ENCODE results near the gene NXPH1.

Gene NXPH1

GRCh38 chr7:8443576-8444467 is 10.4 kb downstream of the NXPH1 start:
- DNase-seq (ENCODE audit: insufficient read length, low spot score), result no peak
- no peak for FAIRE-seq
- no peak for TF ChIP-seq POLR2A (IDR thresholded peaks at IDR 0.05; ENCODE audit: low read depth, low read length)

- no peak for TF ChIP-seq POLR2A (IDR thresholded peaks at IDR 0.05; ENCODE audit: low read depth, low read length)
- DNase-seq (ENCODE audit: insufficient read length, low spot score), result no peak
- no peak for FAIRE-seq
Measured at GRCh38 chr7:8444468-8444769, 11.0 kb downstream of the NXPH1 start.

- DNase-seq (ENCODE audit: insufficient read length, low spot score) (no peak), FAIRE-seq (no peak)
- TF ChIP-seq POLR2A (IDR thresholded peaks at IDR 0.05; ENCODE audit: low read depth, low read length), result no peak
Measured at GRCh38 chr7:8453535-8453934, 20.1 kb downstream of the NXPH1 start.

- FAIRE-seq, result no peak
- no peak for DNase-seq (ENCODE audit: insufficient read length, low spot score)
Measured at GRCh38 chr7:8455426-8455825, 22.0 kb downstream of the NXPH1 start.

GRCh38 chr7:8462309-8462708 is 28.9 kb downstream of the NXPH1 start:
- TF ChIP-seq POLR2A (IDR thresholded peaks at IDR 0.05; ENCODE audit: low read depth, low read length), result no peak
- no peak for DNase-seq (ENCODE audit: insufficient read length, low spot score)
- FAIRE-seq, result no peak

More at GRCh38 chr7:8455426-8455825, 22.0 kb downstream of the NXPH1 start:
- no peak for TF ChIP-seq POLR2A (IDR thresholded peaks at IDR 0.05; ENCODE audit: low read depth, low read length)

GRCh38 chr7:8465338-8465737 is 31.9 kb downstream of the NXPH1 start:
- FAIRE-seq (no peak), DNase-seq (ENCODE audit: insufficient read length, low spot score) (no peak)
- no peak for TF ChIP-seq POLR2A (IDR thresholded peaks at IDR 0.05; ENCODE audit: low read depth, low read length)

- DNase-seq (ENCODE audit: insufficient read length, low spot score), result no peak
Measured at GRCh38 chr7:8480527-8480926, 47.1 kb downstream of the NXPH1 start.

GRCh38 chr7:8481096-8481495 is 47.7 kb downstream of the NXPH1 start:
- FAIRE-seq, result no peak
- no peak for TF ChIP-seq POLR2A (IDR thresholded peaks at IDR 0.05; ENCODE audit: low read depth, low read length)
- no peak for DNase-seq (ENCODE audit: insufficient read length, low spot score)

More at GRCh38 chr7:8480527-8480926, 47.1 kb downstream of the NXPH1 start:
- no peak for TF ChIP-seq POLR2A (IDR thresholded peaks at IDR 0.05; ENCODE audit: low read depth, low read length)
- FAIRE-seq, result peak; percentile 71

- FAIRE-seq (no peak), DNase-seq (ENCODE audit: insufficient read length, low spot score) (no peak)
- no peak for TF ChIP-seq POLR2A (IDR thresholded peaks at IDR 0.05; ENCODE audit: low read depth, low read length)
Measured at GRCh38 chr7:8481752-8482446, 48.5 kb downstream of the NXPH1 start.

- DNase-seq (ENCODE audit: insufficient read length, low spot score), result no peak
- TF ChIP-seq POLR2A (IDR thresholded peaks at IDR 0.05; ENCODE audit: low read depth, low read length), result no peak
- FAIRE-seq, result peak; percentile 69
Measured at GRCh38 chr7:8490391-8491045, 57.1 kb downstream of the NXPH1 start.

GRCh38 chr7:8491106-8491505 is 57.7 kb downstream of the NXPH1 start:
- DNase-seq (ENCODE audit: insufficient read length, low spot score) (no peak), FAIRE-seq (no peak)
- no peak for TF ChIP-seq POLR2A (IDR thresholded peaks at IDR 0.05; ENCODE audit: low read depth, low read length)

- FAIRE-seq (peak; percentile 82), DNase-seq (ENCODE audit: insufficient read length, low spot score) (no peak)
- TF ChIP-seq POLR2A (IDR thresholded peaks at IDR 0.05; ENCODE audit: low read depth, low read length), result no peak
Measured at GRCh38 chr7:8491544-8492489, 58.4 kb downstream of the NXPH1 start.

- DNase-seq (ENCODE audit: insufficient read length, low spot score), result no peak
- no peak for FAIRE-seq
- TF ChIP-seq POLR2A (IDR thresholded peaks at IDR 0.05; ENCODE audit: low read depth, low read length), result no peak
Measured at GRCh38 chr7:8499128-8499527, 65.7 kb downstream of the NXPH1 start.

Data from H54 (cell line).